HG02943 (cell line): ENCODE results near the gene PCP2.

Experiments used
- ATAC-seq: cut with Tn5 transposase; IDR thresholded peaks from one replicate; pipeline ENCODE4 v1.9.1; 2021; ENCODE audit warnings: mild to moderate bottlenecking, low read depth, moderate library complexity; ENCODE audit not compliant: unreplicated experiment

Gene PCP2

DNA sequence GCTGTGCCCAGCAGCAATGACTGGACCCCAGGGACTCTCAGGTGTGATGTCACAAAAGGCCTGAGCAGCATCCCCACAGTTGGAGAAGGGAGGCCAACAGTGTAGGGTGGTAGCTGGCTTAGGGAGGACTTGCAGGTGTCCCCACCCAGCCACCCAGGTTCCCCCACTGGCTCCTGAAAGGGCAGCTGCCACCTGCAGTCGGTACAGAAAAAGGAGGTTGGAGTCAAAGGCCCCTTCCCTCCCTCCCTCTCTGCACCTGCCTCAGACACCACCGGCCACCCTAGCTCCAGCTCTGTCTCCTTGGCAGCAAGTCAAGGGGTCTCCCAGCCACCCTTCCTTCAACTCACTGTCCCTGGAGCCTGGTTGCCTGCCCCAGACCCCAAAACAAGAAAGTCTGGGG, at the start of gene PCP2:
Gene PCP2, minus strand, starts transcription at position 22 of the 400 bp plus-strand sequence. CDS start 262 bp downstream, outside the sequence.
- ATAC-seq = no peak

DNA sequence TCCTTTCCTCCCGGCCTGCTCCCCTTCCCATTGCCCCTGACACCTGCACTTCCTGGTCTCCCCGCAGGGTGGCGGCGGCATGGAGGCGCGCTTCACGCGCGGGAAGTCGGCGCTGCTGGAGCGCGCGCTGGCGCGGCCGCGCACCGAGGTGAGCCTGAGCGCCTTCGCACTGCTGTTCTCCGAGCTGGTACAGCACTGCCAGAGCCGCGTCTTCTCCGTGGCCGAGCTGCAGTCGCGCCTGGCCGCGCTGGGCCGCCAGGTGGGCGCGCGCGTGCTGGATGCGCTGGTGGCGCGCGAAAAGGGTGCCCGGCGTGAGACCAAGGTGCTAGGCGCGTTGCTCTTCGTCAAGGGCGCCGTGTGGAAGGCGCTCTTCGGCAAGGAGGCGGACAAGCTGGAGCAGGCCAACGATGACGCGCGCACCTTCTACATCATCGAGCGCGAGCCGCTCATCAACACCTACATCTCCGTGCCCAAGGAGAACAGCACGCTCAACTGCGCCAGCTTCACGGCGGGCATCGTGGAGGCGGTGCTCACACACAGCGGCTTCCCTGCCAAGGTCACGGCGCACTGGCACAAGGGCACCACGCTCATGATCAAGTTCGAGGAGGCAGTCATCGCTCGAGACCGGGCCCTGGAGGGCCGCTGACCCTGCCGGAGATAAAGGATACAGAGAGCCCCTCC, 48.8 kb upstream of the PCP2 start:
- ATAC-seq = no peak

DNA sequence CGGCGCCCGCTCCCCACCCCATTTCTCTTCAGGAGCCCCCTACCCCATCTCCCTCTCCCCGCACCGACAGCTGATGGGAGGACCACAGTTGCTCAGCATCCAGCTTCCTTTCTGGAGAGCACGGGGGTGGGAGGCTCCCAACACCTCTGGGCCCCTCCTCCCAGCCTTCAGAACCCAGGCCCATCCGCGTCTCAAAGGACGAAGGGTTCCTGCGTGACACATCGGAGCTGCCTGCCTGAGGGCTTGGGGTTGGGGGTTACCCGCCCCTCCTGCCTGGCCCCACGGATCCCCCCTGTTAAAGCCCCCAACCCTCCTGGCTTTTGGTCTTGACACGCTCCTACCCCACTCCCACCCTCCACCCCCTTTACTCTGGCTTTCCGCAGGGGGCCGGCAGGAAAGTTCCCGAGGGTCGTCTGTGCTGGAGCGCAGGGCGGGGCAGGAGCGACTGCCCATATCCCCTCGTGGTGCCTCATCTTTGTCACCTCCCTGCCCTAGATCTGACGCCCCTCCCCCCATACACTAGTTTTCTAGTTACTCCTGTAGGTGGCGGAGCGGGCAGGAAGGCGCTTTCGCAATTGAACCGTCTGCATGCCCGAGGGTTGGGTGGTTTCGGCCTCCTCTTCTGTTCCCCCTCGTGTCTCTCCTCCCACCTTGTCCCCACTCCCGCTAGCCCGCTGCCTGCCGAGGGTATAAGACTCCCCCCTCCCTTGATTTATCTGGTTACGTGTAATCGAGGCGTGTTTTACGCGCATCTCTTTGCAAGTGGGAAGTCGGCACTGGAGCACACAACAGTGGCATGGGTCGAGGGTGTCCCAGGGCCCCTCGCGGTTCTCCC, 48.0 kb upstream of the PCP2 start:
- ATAC-seq = no peak

DNA sequence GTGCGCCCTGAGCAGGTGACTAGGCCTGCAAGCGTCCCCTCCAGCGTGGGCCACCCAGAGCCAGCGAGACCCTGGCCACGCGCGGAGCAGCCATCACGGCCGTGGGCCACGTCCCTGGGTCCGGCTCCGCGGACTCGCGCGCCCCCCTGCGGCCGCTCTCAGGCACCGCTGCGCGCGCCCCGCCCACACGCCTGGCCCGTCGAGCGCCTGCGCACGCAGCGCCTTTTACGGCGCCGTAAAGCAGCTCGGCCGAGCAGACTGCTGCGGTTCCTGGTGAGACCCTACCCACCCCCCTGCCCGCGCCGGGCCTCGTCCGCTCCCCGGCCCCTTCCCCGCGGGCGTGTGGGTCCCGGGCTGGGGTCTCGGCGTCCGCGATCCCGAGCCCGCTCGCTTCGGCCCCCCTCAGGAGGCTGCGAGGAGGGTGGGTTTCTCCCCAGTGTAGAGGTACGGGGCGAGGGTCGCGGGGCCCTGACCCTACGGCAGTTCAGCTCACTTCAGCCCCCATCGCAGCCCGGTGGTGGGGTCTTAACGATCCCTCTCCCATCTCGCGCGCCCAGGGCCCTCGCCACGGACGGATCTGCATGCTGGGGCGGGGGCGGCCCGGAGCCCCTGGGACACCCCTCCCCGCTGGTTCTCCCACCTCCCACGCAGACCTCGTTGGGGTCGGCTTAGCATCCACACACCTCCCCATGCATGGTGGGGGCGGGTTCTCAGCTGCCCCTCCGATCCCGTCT, 47.3 kb upstream of the PCP2 start, which contains the start of gene TRAPPC5:
Gene TRAPPC5, plus strand, starts transcription at position 228 of the 734 bp plus-strand sequence. CDS start 1,421 bp downstream, outside the sequence.
- ATAC-seq = no peak

DNA sequence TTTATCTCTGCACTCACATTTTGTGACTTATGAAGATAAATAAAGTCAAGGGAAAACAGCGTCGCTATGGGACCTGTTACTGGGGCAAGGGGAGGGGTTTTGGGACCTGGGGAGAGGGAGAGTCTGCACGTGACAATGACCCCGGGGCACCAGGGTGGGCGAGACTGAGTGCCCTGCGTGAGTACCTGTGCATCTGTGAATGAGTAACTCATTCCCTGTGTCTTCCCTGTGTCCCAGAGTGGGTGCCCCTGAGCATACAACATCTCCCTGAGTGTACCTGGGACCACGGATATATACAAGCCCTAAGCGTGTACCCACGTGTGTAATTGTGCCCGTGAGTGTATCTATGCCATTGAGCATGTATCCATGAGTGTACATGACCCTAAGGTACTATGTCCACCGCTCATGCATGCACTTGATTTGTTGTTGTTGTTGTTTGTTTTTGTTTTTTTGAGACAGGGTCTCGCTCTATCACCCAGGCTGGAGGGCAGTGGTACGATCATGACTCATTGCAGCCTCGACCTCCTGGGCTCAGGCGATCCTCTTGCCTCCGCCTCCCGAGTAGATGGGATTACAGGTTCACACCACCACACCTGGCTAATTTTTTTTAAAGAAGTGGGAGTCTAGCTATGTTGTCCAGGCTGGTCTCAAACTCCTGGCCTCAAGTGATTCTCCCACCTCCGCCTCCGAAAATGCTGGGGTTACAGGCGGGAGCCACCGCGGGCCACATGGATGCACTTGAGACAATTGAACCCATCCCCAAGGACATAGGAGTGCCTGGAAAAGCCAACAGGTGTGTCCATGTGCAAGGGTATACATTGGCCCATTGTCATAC, 46.5 kb upstream of the PCP2 start:
- no peak for ATAC-seq

DNA sequence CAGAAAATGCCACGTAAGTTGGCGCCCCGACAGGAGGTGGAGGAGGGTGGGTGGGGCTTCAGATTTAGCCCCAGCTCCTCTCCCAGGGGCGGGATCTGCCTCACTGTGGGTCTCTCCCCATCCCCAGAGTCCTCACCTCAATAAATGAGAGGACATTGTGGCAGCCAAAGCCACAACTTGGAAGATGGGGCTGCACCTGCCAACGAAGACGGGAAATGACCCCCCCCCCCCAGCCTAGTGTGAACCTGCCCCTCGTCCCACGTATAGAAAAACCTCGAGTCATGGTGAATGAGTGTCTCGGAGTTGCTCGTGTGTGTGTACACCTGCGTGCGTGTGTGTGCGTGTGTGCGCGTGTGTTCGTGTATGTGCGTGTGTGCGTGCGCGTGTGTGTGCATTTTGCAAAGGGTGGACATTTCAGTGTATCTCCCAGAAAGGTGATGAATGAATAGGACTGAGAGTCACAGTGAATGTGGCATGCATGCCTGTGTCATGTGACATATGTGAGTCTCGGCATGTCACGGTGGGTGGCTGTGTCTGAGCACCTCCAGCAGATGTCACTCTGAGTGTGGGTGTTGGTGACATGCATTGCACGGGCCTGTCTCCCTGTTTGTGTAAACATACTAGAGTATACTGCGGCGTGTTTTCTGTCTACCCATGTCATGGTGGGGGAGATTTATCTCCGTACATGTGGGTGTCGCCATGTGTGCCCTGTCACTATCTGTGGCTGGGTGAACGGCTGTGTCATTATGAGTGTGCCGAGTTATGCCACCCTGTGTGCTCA, 45.6 kb upstream of the PCP2 start:
- no peak for ATAC-seq

DNA sequence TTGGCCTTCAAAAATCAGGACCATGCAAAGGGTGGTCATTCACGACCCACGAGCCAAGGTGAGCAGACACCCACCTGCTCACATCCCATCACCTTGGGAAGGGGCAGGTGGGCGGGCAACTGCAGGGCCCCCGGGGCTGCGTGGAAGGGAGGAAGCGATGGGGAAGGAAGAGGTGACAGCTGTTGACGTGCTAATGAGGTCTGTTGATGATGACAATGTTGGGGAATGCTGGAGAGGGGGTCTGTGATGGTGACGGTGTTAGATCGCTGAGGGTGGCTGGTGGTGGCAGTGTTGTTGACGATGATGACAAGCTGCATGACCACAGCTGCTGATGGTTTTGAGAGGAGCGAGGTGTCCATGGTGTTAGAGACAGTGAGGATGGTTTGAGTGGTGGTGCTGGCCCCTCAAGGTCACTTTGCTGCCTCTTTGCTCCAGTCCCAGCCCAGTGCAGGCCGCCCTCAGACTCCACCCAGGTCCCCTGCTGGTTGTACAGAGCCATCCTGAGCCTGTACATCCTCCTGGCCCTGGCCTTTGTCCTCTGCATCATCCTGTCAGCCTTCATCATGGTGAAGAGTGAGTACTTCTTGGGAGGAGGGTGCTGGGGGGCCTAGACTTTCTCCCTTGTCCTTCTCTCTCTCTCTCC, 44.3 kb upstream of the PCP2 start:
- ATAC-seq = no peak

DNA sequence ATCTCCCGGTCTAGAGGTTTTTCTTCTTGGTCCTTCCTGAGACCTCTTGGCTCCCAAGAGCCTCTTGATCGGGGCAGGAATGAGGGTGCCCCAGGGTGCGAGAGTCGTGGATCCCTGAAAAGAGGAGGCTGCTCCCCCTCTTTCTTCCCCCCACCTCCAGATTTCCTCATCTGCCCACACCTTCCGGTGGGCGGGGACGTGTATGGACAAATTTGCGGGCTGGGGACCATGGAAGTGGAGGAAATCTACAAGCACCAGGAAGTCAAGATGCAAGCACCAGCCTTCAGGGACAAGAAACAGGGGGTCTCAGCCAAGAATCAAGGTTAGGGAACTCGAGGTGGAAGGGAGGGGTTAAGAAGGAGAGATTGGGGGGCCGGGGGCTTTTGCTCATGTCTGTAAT, 43.3 kb upstream of the PCP2 start, which contains the start of gene MCEMP1:
Gene MCEMP1, plus strand, starts transcription at position 237 of the 400 bp plus-strand sequence. Its CDS starts 31 bp downstream, at position 268.
- ATAC-seq = no peak

DNA sequence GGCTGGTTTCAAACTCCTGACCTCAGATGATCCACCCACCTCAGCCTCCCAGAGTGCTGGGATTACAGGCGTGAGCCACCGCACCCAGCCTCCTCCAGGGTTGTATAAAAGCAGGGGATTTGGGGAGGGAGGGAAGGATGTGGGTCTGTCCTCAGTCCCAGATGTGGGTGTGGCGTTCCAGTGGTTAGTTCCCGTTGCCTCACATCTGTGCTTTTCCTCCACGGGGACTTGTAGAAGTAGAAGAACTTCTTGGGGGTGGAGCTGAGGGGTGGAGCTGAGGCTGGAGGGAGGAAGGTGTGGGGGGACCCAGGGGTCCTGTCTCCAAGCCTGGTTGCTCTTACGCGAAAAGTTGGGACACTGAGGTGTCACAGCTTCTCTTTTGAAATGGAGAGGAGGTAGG, 42.9 kb upstream of the PCP2 start:
- no peak for ATAC-seq

DNA sequence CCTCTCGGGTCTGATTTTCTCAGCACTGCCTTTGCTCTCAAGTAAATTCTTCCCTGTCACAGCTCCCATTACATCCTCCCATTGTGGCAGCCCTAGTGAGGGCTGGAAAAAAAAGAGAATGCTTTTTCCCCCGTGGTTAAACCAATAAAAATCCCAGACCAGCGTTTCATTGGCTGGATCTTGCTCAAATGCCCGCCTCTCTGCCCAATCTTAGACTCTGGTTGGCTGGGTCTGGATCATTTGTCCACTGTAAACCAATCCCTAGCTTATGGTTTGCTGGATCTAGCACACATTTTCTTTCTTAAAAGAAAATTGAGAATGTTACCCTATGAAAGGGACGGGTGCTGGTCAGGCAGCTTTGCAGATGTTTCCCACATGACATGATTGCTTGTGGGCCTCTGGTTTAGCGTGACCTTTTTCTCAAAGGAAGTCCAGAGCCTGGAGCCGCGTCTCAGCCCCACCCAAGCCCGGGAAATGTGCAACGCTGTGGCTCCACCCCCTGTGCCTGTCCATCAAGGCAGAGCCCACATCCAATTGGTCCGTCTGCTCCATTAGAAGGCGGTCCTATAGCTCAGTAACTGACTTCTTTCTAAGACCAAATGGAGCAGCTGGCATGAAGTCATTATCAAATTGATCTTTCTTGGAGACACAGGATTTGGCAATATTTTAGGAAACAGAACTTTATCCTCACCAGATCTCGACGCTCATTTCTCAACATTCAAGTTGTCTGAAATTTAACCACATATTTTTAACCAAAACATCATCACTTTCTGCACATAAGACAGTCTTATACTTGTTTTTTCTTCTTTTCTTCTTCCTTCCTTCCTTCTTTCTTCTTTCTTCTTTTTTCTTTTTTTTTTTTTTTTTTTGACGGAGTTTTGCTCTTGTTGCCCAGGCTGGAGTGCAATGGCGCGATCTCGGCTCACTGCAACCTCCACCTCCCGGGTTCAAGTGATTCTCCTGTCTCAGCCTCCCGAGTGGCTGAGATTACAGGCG, 40.8 kb upstream of the PCP2 start:
- no peak for ATAC-seq

DNA sequence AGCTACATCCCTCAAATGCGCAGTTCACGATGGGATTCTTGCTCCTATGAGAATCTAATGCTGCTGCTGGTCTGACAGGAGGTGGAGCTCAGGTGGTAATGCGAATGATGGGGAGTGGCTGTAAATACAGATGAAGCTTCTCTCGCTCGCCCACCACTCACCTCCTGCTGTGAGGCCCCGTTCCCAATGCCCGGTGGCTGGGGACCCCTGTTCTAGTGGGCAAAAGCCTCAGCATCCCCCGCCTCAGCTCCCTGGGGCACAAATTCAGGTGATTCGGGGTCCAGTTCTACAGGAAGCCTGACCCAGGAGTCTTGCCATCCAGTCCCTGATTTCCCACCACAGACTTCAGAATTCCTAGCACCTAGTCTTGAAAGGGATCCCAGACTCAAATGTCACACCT, 39.0 kb upstream of the PCP2 start:
- ATAC-seq = no peak

DNA sequence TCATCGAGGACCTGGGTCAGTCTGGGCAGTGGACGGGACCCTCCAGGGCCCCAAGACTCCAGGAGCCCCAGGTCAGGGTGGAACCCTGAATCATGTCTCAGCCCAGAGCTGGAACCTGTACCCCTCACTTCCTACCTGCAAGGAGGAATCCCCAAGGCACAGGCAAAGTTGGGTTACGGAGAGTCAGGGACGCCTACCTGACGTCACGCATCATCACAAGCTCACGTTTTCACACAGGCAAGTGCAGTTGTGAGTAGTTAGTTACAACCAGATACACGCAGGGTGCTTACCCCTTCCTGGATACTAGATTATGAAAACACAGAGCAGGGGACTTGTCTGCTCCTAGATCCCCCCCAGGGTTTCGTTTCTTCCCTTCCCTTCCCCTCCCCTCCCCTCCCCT, 37.3 kb upstream of the PCP2 start:
- ATAC-seq = no peak

DNA sequence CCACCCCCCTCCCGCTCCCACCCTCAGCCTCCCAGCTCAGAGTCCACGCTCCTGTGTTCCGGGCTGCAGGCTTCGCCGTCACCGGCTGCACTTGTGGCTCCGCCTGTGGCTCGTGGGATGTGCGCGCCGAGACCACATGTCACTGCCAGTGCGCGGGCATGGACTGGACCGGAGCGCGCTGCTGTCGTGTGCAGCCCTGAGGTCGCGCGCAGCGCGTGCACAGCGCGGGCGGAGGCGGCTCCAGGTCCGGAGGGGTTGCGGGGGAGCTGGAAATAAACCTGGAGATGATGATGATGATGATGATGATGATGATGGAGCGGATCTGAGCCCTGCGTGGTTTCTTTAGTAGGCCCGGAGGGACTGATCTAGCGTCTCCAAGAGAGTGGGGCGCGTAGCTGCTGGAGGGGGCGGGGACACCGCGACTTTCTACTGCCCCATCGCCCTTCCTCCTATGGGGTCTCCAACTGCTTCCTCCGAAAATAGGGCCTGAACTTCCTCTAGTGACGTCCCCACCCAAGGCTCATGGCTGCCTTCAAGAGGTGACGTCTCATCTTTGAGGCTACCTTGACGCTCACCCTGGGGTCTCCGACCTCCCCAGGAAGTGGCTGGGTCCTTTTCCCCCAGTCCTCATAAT, 36.7 kb upstream of the PCP2 start:
- ATAC-seq = no peak

DNA sequence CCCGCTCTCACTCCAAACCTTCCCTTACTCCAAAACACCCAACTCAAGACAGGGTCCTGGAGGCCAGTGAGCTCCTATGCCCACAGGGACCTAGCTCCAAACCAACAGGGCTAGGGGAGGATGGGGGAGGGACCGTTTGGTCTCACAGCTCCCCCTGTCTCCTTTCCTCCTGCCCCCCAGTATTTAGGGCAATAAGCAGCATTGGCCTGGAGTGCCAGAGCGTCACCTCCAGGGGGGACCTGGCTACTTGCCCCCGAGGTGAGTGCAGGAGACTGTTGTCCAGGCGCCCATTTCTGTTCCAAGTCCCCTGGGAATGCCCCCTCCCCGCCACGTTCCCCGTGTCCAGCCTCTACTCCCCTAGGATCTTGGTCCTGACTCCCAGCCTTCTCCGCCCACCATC, 36.1 kb upstream of the PCP2 start:
- ATAC-seq = no peak

DNA sequence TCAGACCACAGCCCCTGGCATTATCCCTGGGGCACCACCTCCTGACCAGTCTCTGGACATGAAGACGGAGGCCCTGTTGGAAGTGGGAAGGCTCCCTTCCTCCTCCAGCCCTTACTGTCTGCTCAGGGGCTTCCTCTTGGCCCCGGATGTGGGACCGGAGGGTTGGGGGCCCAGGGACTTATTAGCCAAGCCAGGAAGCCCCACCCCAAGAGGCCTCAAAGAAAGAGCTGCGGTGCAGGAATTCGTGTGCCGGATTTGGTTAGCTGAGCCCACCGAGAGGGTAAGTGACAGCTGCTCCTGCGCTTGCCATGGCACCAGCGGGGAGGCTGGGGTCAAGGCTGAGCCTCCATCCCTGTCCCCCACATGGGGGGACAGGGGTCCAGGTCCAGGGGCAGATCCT, 35.3 kb upstream of the PCP2 start, which contains the start of gene RETN:
Gene RETN, plus strand, starts transcription at position 208 of the 400 bp plus-strand sequence. CDS start 278 bp downstream, outside the sequence.
- no peak for ATAC-seq

DNA sequence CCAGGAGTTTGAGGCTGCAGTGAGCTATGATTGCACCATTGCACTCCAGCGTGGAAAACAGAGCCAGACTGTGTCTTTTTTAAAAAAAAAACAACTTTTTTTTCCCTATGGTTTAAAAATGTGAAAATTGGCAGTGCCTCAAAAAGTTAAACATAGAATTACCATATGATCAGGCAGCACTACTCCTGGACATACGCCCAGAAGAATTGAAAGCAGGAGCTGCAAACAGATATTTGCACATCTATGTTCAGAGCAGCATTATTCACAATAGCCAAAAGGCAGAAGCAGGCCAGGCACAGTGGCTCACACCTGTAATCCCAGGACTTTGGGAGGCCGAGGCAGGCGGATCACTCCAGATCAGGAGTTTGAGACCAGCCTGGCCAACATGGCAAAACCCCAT, 31.6 kb upstream of the PCP2 start:
- no peak for ATAC-seq

DNA sequence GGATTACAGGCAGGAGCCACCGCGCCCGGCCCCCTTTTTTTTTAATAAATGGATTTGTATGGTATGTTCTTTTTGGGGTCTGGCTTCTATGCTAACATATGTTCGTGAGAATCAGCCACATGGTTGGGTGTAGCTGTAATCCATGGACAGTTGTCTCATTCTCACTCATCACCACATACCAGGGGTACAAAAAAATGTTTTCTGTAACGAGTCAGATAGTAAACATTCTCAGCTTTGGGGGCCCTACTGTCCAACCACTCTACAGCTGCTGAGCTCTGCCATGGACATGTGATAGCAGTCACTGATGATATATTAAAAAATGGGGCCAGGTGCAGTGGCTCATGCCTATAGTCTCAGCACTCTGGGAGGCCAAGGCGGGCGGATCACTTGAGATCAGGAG, 30.2 kb upstream of the PCP2 start:
- no peak for ATAC-seq
